HepG2 (cell line): ENCODE results near the gene DNAJC15. TPM values are rescaled to one million over a fixed set of nuclear protein-coding genes. Genes with fewer than 3 reads are reported as not detected.

ENCODE experiments used
- ATAC-seq: fragments of 200-7000 bp; cut with Tn5 transposase; 3 replicates; pipeline ENCODE4 v1.9.1; 2020; ENCODE audit warnings: mild to moderate bottlenecking, moderate library complexity
- BruUV-seq: library from RNA; stranded (reverse); fragments of 400-500 nt; replicated peaks from 2 replicates; lab custom pipeline; 2021; lab: Mats Ljungman, UMichigan
- CTCF ChIA-PET: fragments of 300-600 bp; formaldehyde crosslinking; extraction: SDS; loops from one replicate; lab custom pipeline; 2021; ENCODE audit warnings: low total read pairs, inconsistent platforms, low intra/inter-chr PET ratio; lab: Yijun Ruan, JAX
- POLR2A ChIA-PET: fragments of 350-600 bp; sonication (Branson Sonifier 250); formaldehyde crosslinking; loops from one replicate; lab custom pipeline; 2020; ENCODE audit warnings: antibody characterized with exemption, inconsistent platforms; lab: Yijun Ruan, JAX
- DNase-seq: peaks from one replicate; pipeline ENCODE4 v3.0.0-alpha.2; 2015; ENCODE audit warnings: low spot score
- FAIRE-seq: peaks from 3 replicates; lab custom pipeline; 2011; peaks lifted over from hg19 to GRCh38; lab: Jason Lieb, UNC
- H2AFZ ChIP-seq: one replicate; pipeline ENCODE4 v1.6.1; 2011; ENCODE audit warnings: low read length, inconsistent platforms
- H3K27ac ChIP-seq: fragments of 300-600 bp; 3 replicates; pipeline ENCODE4 v1.8.0; 2011; ENCODE audit warnings: mixed run types, mild to moderate bottlenecking, mixed read lengths, low read length, inconsistent platforms; ENCODE audit not compliant: insufficient read depth; ENCODE audit errors: extremely low read length
- H3K27me3 ChIP-seq, 2 experiments: fragments of 200-600 bp in 1 of 2; 2 replicates in 1 of 2; 3 replicates in 1 of 2; pipeline versions ENCODE4 v1.6.0 to v1.8.0; 2011; ENCODE audit warnings: low read length in 2 of 2, mild to moderate bottlenecking in 2 of 2, moderate library complexity in 2 of 2, inconsistent platforms in 1 of 2; ENCODE audit not compliant: insufficient read depth in 2 of 2, control insufficient read depth in 1 of 2
- H3K36me3 ChIP-seq, 2 experiments: fragments of 200-600 bp in 1 of 2; replicated peaks in 1 of 2; 2 replicates in 1 of 2; 3 replicates in 1 of 2; pipeline versions ENCODE4 v1.5.1 to v1.8.0; 2011; ENCODE audit warnings: low read length in 2 of 2, inconsistent platforms in 1 of 2; ENCODE audit not compliant: insufficient read depth in 2 of 2, control insufficient read depth in 1 of 2
- H3K4me1 ChIP-seq: 2 replicates; pipeline ENCODE4 v1.5.1; 2012; ENCODE audit warnings: low read length, inconsistent platforms; ENCODE audit not compliant: insufficient read depth
- H3K4me2 ChIP-seq: 2 replicates; pipeline ENCODE4 v1.6.0; 2011; ENCODE audit warnings: low read depth, low read length, inconsistent platforms
- H3K4me3 ChIP-seq, 3 experiments: fragments of 200-600 bp in 1 of 3; sonication (generic), shearing (Covaris generic) in 1 of 3; replicated peaks in 1 of 3; 2 replicates each; pipeline ENCODE4 v1.5.1; 2011 to 2016; ENCODE audit warnings: low read length in 3 of 3, inconsistent platforms in 2 of 3, low read depth in 2 of 3, mild to moderate bottlenecking in 2 of 3, control low read depth in 1 of 3, mixed read lengths in 1 of 3; ENCODE audit not compliant: insufficient read depth in 1 of 3
- H3K79me2 ChIP-seq: one replicate; pipeline ENCODE4 v1.6.1; 2011; ENCODE audit warnings: low read length, inconsistent platforms; ENCODE audit not compliant: insufficient read depth
- H3K9ac ChIP-seq: 2 replicates; pipeline ENCODE4 v1.6.0; 2011; ENCODE audit warnings: mild to moderate bottlenecking, low read depth, low read length, inconsistent platforms; ENCODE audit not compliant: insufficient read depth
- H3K9me3 ChIP-seq: 2 replicates; pipeline ENCODE4 v1.5.1; 2012; ENCODE audit warnings: mild to moderate bottlenecking, low read length
- H4K20me1 ChIP-seq: 2 replicates; pipeline ENCODE4 v1.6.0; 2011; ENCODE audit warnings: inconsistent platforms, mild to moderate bottlenecking, low read length, moderate library complexity; ENCODE audit not compliant: insufficient read depth
- CBX1 ChIP-seq: IDR thresholded peaks from one replicate; pipeline ENCODE4 v1.6.1; 2016; ENCODE audit warnings: antibody characterized with exemption, low read depth
- CC2D1A ChIP-seq: sonication (generic); formaldehyde crosslinking; IDR thresholded peaks from 2 replicates; pipeline ENCODE4 v1.8.1; 2023; ENCODE audit warnings: mild to moderate bottlenecking, missing genetic modification reagents
- ELF3 ChIP-seq: IDR thresholded peaks from 2 replicates; pipeline ENCODE4 v1.6.1; 2016; ENCODE audit warnings: missing genetic modification reagents, missing compliant biosample characterization
- HOXA7 ChIP-seq: sonication (generic); formaldehyde crosslinking; IDR thresholded peaks from 2 replicates; pipeline ENCODE4 v1.8.1; 2022; ENCODE audit warnings: mild to moderate bottlenecking, missing genetic modification reagents, moderate library complexity
- KLF9 ChIP-seq: IDR thresholded peaks from 2 replicates; pipeline ENCODE4 v1.6.1; 2016; ENCODE audit warnings: low read depth
- NFE2L1 ChIP-seq: sonication (generic); formaldehyde crosslinking; IDR thresholded peaks from 2 replicates; pipeline ENCODE4 v1.4.0; 2020; ENCODE audit warnings: missing genetic modification reagents, mild to moderate bottlenecking, borderline replicate concordance
- PPARG ChIP-seq: conservative IDR thresholded peaks from 2 replicates; pipeline ENCODE4 v1.6.1; 2016; ENCODE audit warnings: missing biosample characterization, missing genetic modification reagents
- SP2 ChIP-seq: sonication (generic); formaldehyde crosslinking; IDR thresholded peaks from 2 replicates; pipeline ENCODE4 v1.5.1; 2020; ENCODE audit warnings: mild to moderate bottlenecking, missing genetic modification reagents
- ZNF367 ChIP-seq: sonication (generic); formaldehyde crosslinking; IDR thresholded peaks from 2 replicates; pipeline ENCODE4 v1.4.0; 2020; ENCODE audit warnings: missing genetic modification reagents, borderline replicate concordance
- ZNF720 ChIP-seq: sonication (generic); formaldehyde crosslinking; IDR thresholded peaks from 2 replicates; pipeline ENCODE4 v1.4.0; 2020; ENCODE audit warnings: missing genetic modification reagents
- WGBS: methylation state at CpG from one replicate; pipeline ENCODE4 v1.1.6; 2017; ENCODE audit warnings: low lambda C conversion rate; 5-methylcytosine and 5-hydroxymethylcytosine counted together
- in situ Hi-C: cut with HindIII; loops from 2 replicates; pipeline ENCODE4 v1.10.0; 2017; ENCODE audit warnings: low pct_unique_long_range_greater_than_20kb; ENCODE audit not compliant: extremely low pct_ligation_motif_present
- intact Hi-C: fragments of 100-400 bp; cut with micrococcal nuclease; formaldehyde crosslinking; loops from one replicate; pipeline ENCODE4 v1.10.0; 2022; ENCODE audit not compliant: unreplicated experiment
- polyA plus RNA-seq, 8 experiments: library from polyadenylated mRNA; depleted of rRNA in 3 of 8; stranded (reverse) in 7 of 8; unstranded in 1 of 8; fragments of >200 nt; fragmentation: Illumina TruSeq in 4 of 8; extraction: Trizol in 4 of 8; gene quantifications; 2 replicates each; pipeline versions ENCODE4 v1.2.1 to v1.2.3, GENCODE V29; 2011 to 2016; ENCODE audit warnings: low read depth in 4 of 8, missing spikeins in 1 of 8, mixed read lengths in 1 of 8; ENCODE audit not compliant: insufficient read depth in 1 of 8
- total RNA-seq, 5 experiments: library from RNA; depleted of rRNA; stranded (reverse); fragments of >200 nt; fragmentation: Illumina TruSeq; extraction: Trizol; gene quantifications; 2 replicates each; pipeline ENCODE4 v1.2.3, GENCODE V29; 2016; ENCODE audit warnings: low read depth in 1 of 5
- TF ChIP-seq, protein P1 (sequence below): sonication (generic); formaldehyde crosslinking; IDR thresholded peaks from 2 replicates; pipeline ENCODE4 v1.4.0; 2020; ENCODE audit warnings: missing genetic modification reagents
- TF ChIP-seq, protein P2 (sequence below): sonication (generic); formaldehyde crosslinking; IDR thresholded peaks from 2 replicates; pipeline ENCODE4 v1.5.0; 2020; ENCODE audit warnings: missing genetic modification reagents, mild to moderate bottlenecking, borderline replicate concordance

DNAJC15 gene
- total and polyA plus RNA-seq, 2 of the 13 experiments (the other 11 are each of a cell fraction or from before 2014, with no cell fraction given): 23.0 to 31.9 TPM

DNA sequence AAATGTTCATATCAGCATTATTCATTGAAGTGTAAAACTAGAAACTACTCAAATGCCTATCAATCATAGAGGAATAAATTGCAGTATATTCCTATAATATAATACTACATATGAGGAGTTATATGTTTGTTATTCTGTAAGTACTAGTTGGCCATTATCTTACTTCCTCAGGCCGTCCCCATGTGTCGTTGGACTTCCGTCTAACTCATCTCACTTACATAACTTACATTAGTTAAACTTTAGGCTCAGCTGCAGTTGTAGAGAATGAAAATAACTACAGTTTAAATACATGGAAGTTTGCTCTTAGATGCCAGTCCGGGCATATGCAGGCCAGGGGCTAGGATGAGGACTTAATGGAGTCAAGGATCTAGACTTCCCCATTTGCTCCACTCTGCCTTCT, 22.7 kb upstream of the DNAJC15 start (continued):
- TF ChIP-seq, protein P1, sequence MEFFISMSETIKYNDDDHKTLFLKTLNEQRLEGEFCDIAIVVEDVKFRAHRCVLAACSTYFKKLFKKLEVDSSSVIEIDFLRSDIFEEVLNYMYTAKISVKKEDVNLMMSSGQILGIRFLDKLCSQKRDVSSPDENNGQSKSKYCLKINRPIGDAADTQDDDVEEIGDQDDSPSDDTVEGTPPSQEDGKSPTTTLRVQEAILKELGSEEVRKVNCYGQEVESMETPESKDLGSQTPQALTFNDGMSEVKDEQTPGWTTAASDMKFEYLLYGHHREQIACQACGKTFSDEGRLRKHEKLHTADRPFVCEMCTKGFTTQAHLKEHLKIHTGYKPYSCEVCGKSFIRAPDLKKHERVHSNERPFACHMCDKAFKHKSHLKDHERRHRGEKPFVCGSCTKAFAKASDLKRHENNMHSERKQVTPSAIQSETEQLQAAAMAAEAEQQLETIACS: no peak
- peak; percentile 29; the same call in 1 of the 2 replicates for TF ChIP-seq ELF3 (CRISPR knock-in tag)
- TF ChIP-seq, protein P2, sequence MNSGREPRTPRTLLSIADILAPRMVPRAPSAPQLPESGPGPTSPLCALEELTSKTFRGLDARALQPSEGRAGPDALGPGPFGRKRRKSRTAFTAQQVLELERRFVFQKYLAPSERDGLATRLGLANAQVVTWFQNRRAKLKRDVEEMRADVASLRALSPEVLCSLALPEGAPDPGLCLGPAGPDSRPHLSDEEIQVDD (CRISPR knock-in tag): no peak
- no peak for TF ChIP-seq NFE2L1 (CRISPR knock-in tag)
- no peak for TF ChIP-seq CBX1
- TF ChIP-seq CC2D1A: no peak
- no peak for TF ChIP-seq ZNF720 (CRISPR knock-in tag)

DNA sequence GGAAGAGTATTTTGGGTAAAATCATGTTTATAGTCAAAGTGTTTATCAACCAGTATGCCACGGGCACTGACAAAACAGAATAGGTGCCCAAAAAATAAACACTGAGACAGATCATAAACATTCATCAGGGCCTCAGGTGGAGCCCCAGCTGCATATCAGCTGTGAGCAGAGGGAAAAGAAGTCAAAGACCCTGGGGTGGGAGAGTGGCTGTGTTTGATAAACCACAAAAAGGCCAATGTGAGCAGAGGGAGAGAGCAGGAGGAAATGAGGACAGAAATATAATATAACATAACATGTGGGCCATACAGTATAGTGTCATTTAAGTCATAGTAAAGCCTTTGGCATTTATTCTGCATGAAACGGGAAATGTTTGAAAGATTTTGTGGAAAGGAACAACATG, 21.4 kb upstream of the DNAJC15 start:
- ATAC-seq: no peak

More for the DNA sequence above, 21.4 kb upstream of the DNAJC15 start:
- no peak overlapping the region for H3K4me3 ChIP-seq
- no peak overlapping the region for H3K27ac ChIP-seq
- H3K4me1 ChIP-seq: peaks cover 33% of the 10 kb centered on the region
- no peaks in the 10 kb centered on the region for H3K36me3 ChIP-seq
- POLR2A ChIA-PET: no interaction called here
- H3K9me3 ChIP-seq: no peaks in the 10 kb centered on the region
- in situ Hi-C loops: no loop called here
- FAIRE-seq (no peak), DNase-seq (no peak)
- no peaks in the 10 kb centered on the region for H3K79me2 ChIP-seq
- intact Hi-C loops: no loop called here
- TF ChIP-seq HOXA7 (no peak), SP2 (CRISPR knock-in tag) (no peak), ZNF367 (CRISPR knock-in tag) (no peak), KLF9 (CRISPR knock-in tag) (no peak), PPARG (no peak)
- CTCF ChIA-PET: no interaction called here
- H3K9ac ChIP-seq: no peak overlapping the region
- no TSS peak for BruUV-seq
- H3K27me3 ChIP-seq: no peaks in the 10 kb centered on the region
- no peaks in the 10 kb centered on the region for H4K20me1 ChIP-seq
- WGBS: 38% methylated on average over 2 of the region's 2 CpGs
- H3K4me2 ChIP-seq: no peak overlapping the region
- no peak overlapping the region for H2AFZ ChIP-seq
